HG03135 (cell line): ENCODE results near the gene OR4C5.
"Not testable (repeated sequence)": the region's sequence is repeated elsewhere in the genome, so short reads cannot be mapped to it uniquely, and the experiment has no call there.

Source experiments
- ATAC-seq: cut with Tn5 transposase; IDR thresholded peaks from one replicate; pipeline ENCODE4 v1.9.1; 2021; ENCODE audit warnings: mild to moderate bottlenecking, moderate library complexity; ENCODE audit not compliant: unreplicated experiment

OR4C5 gene

GRCh38 chr11:48366365-48366764 is at the start of gene OR4C5:
OR4C5 (minus strand) TSS chr11:48366465; CDS start chr11:48366465, 0 bp downstream.
- no peak for ATAC-seq

- ATAC-seq: no peak
Measured at GRCh38 chr11:48384670-48385069, 18.4 kb upstream of the OR4C5 start.

DNA sequence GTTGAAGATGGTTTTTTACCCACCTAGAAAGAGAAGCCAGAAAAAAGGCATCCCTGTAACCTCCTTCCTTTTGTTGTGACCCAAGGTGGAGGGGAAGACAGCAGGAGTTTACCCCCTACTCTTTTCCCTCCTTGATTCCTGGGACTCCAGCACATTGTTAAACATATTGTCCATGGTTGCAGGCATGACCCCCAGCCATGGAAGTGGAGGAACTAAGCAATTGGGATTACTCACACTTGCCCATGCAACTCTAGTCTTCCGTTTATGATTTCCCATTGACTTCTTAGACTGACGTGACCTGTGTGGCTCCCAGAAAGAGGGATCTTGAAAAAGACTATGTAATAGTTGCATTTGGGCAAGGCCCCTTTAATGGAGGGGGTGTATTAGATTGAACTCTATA is 17.9 kb upstream of the OR4C5 start:
- not testable (repeated sequence) for ATAC-seq

- ATAC-seq: not testable (repeated sequence)
Measured at GRCh38 chr11:48361289-48361688, 5.0 kb downstream of the OR4C5 start.

GRCh38 chr11:48354677-48355076 is 11.6 kb downstream of the OR4C5 start:
- no peak for ATAC-seq

DNA sequence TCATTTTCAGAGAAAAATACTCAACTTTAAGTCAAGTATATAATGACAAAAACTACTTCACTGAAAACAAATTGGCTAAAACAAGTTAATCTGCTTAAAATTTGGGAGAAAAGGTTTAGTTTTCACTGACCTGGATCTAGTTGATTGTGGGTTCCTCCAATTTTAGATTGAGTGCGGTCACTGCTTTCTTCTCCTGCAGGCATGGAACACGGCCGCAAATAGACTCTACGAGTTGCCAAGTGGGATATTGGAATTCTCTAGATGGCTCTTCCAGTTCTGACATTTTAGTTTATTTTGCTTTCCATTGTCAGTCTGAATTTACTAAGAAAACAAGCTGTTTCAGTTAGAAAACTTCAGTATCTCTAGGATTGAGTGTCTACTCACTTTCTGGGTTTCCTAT is 12.3 kb downstream of the OR4C5 start:
- no peak for ATAC-seq

- not testable (repeated sequence) for ATAC-seq
Measured at GRCh38 chr11:48346286-48346685, 20.0 kb downstream of the OR4C5 start.

DNA sequence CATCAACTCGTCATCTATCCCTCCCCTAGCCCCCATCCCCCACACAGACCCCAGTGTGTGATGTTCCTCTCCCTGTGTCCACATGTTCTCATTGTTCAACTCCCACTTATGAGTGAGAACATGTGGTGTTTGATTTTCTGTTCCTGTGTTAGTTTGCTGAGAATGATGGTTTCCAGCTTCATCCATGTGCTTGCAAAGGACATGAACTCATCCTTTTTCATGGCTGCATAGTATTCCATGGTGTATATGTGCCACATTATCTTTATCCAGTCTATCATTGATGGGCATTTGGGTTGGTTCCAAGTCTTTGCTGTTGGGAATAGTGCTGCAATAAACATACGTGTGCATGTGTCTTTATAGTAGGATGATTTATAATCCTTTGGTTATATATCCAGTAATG is 23.8 kb downstream of the OR4C5 start:
- not testable (repeated sequence) for ATAC-seq

GRCh38 chr11:48341466-48341865 is 24.8 kb downstream of the OR4C5 start:
- no peak for ATAC-seq

DNA sequence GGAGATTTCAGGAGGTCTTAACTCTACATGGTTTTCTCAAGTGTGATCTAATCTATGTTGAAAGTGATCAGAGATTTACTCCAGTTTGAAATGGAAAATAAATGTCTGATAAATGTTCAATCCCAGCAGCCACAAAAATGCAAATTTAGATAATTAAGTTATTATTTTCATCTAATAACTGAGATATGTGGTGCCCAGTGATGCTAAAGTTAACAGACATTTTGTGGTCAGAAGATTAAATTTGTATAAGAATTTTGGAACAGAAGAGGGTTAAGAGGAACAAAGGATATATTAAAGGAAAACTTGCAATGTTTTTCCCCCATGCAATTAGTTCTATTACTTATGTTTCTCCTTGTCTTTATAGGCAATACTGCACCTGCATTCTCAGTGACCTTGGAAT is 41.6 kb downstream of the OR4C5 start, which contains the start of gene OR4C3:
Gene OR4C3 (plus strand): TSS at position 301 of the 400 bp plus-strand sequence. CDS start 102 bp downstream, outside the sequence.
- ATAC-seq: not testable (repeated sequence)

DNA sequence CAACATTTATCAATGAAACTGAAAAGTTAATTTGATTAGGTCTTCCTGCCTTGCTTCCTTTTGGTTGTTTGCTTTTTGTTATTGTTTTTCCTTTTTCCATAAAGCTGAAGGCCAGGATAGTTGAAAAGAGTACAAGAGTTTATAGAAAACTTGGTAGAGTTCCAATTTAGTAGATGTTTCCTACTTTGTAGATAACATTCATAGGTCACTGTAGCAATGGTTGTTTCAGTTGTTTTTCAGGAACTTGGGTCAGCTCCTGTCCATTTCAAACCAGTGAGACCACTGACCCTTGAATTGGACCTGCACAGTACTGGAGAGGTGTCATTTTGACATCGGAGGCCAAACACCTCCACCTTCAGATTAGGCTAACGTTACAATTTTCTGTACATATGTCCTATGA is 46.5 kb downstream of the OR4C5 start:
- not testable (repeated sequence) for ATAC-seq
